DMS 273 (cell line): ENCODE measurements around the gene IER2.
A peak's percentile ranks its signal among the peaks of the same experiment; 100 is the strongest.

Experiments used
- DNase-seq: peaks from one replicate; lab custom pipeline; 2025; ENCODE audit not compliant: unreplicated experiment; lab: John Stamatoyannopoulos, UW

The IER2 gene, protein sequence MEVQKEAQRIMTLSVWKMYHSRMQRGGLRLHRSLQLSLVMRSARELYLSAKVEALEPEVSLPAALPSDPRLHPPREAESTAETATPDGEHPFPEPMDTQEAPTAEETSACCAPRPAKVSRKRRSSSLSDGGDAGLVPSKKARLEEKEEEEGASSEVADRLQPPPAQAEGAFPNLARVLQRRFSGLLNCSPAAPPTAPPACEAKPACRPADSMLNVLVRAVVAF

DNA sequence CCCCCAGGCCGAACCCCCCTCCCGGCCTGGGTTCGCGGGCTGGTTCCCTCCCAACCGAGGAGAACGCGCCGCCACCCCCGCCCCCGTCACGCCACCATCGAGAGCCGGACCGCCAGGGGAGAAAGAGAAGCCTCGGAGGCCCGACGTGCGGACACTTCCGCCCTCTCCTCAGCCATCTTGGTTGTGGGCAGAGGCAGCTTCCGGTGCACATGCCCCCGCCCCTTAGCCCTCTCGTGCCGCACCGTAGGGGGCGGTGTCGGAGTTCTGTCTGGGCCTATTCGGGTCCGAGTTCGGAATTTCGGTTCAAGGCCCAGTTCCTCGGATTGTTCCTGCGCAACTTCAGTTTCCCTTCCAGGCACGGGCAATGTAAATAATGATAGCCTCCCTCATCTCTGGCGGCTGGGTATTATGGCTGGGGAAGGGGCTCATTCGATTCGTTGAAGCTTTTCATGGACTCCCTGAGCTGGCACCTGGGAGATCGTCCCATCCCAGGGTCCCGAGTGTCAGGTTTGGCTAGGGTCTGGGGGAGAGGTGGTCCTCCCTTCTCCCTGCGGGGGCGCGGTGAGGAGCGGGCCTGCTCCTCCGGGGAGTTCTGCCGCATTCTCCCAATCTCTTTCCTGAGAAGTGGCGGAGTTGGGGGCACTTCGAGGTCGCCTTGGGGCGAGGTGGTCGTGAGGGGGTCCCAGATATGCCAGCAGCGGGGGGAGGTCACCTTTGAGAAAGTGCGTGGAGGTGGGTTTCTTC, at the start of gene IER2, which contains the start of gene STX10:
Gene IER2 (plus strand): TSS at position 225 of the 744 bp plus-strand sequence. CDS start 2,776 bp downstream, outside the sequence.
Gene STX10 (minus strand): TSS at position 189 of the 744 bp plus-strand sequence. CDS start 202 bp downstream, outside the sequence.
- peak; percentile 98 for DNase-seq

DNA sequence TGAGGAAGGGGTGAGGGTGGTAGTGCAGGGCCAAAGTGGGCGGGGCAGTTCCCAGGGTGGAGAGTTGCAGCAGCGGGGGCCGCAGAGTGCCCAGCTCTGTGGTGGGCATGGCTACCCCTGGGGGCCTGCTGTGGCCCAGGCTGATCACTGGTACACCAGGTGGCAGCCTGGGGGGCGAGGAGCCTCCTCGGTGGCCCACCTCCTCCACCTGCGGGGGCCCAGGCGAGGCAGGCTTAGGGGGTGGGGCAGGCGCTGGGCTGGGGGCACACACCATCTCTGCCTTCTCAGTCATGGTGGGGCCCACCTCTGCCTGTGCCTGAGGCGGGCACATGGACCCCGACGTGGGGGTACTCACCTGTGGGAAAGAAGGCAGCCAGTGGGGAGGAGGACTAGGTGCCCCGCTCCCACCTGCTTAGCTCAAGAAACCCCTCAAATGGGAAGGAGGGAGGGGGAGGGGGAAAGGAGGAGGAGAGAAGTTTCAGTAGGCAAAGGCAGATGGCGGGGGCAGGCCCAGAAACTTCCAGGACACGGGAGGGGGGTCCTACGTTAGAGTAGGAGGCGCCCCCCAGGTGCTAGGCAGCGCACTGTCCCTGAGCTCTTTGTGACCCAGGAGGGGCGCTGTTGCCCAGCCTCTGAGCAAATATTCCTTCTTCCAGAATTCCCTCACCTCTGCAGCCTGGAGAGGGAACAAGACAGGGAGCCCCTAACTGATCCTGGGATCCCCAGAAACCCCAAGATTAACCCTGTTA, 49.2 kb upstream of the IER2 start:
- peak; percentile 48 for DNase-seq

DNA sequence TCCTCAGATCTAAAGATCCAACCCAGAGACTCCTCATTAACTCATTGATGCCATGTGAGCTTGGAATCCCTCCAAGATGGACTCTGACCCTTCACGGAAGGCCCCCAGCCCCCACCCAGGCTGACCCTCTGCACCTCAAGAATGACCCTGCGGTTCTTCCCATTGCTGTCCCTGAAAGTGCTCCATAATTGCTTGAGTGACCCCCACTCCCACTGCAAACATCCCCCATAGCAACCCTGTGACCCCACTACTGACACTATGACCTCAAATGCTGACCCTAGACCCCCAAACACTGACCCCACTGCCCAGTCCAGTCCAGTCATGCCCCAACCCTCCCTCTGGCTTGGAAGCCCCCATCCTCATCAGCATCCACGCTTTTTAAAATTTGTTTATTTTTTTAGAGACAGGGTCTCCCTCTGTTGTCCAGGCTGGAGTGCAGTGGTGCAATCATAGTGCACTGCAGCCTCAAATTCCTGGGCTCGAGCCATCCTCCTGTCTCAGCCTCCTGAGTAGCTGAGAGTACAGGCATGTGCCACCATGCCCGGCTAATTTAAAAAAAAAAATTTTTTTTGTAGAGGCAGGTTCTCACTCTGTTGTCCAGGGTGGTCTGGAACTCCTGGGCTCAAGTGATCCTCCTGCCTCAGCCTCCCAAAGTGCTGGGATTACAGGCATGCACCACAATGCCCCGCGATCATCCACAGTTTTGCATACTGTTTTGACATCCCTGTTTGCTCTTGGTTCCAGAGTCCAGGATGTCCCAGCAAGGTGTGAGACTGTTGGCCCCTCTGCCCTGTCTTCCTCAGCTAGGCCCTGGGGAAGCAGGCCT, 48.4 kb upstream of the IER2 start:
- DNase-seq: no peak

DNA sequence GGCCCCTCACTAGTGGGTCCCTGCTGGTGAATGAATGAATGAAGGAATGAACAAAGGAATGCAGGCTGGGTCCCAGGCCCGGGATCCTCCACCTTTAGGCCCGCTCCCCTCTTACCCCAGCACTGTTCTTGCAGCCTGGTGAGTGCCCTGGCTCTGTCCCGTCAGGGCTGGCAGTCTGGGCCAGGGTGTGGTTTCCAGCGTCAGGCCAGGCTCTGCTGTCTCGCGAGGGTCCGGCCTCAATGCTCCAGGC, 47.9 kb upstream of the IER2 start:
- no peak for DNase-seq

DNA sequence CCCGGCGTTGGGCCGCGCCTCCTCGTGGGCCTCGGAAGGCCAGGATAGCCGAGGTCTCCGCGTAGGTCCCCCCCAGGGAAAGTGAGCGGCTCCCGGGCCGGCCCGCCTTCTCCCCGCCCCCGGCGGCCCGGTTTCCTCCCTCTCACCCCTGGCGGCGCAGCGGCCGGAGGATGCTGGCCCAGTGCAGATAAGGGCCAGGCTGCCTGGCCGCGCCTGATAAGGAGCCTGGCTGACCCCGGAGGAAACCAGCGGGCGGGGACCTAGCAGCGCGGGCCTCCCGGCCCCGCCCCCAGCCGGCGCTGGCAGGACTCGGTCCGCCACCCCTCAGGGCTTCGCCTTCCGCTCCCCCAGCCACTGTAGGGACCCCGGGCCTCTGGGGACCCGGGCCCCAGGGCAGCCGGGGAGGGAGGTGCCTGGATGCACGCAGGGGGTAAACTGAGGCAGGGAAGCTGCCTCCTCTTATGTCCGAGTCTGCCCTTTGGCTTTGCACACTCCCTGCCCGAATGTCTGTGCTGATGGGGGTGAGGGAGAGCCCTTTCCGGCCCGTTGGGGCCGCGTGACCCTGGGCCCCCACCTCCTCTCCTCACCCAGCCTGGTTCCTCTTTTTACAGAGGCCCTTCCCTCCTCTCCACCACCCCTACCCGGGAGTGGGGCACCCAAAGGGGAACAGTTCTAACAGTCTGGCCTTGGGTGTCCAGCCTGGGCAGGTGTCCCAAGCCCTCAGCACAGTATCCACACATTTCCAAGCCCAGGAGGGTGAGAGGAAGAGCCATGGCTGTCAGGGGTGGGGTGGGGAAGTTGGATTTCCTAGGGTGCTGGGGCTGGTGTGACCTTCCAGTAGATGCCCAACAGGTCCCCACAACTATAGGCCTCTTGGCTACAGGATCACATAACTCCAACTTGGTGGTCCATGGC, 47.3 kb upstream of the IER2 start, which contains the start of gene LYL1:
Gene LYL1 (minus strand): TSS at position 193 of the 915 bp plus-strand sequence. CDS start 1,687 bp downstream, outside the sequence.
- peak; percentile 68 for DNase-seq

DNA sequence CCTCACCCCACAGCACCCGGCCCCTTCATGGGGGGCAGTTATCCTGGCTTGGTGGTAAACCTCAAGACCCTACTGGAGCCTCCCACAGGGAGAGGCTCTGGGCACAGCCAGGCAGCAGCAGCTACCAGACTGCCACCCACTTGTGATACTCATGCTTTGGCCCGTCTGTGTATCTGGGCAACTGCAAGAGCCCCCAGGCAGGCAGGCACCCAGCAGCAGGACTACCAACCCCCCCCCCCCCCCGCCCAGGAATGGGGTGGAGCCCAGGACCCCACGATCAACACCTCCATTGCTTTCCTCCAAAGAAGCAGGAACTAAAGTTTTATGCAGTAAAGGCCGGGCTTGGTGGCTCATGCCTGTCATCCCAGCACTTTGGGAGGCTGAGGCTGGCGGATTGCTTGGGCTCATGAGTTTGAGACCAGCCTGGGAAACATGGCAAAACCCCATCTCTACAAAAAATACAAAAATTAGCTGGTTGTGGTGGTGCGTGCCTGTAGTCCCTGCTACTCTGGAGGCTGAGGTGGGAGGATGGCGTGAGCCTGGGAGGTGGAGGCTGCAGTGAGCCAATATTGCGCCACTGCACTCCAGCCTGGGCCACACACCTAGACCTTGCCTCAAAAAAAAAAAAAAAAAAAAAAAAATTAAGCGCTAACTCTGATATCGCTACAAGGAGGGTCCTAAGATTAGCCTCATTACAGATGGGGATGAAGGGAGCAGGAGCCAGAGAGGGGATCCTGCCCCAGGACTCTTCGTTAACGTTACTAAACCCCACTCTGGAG, 46.4 kb upstream of the IER2 start:
- no peak for DNase-seq

DNA sequence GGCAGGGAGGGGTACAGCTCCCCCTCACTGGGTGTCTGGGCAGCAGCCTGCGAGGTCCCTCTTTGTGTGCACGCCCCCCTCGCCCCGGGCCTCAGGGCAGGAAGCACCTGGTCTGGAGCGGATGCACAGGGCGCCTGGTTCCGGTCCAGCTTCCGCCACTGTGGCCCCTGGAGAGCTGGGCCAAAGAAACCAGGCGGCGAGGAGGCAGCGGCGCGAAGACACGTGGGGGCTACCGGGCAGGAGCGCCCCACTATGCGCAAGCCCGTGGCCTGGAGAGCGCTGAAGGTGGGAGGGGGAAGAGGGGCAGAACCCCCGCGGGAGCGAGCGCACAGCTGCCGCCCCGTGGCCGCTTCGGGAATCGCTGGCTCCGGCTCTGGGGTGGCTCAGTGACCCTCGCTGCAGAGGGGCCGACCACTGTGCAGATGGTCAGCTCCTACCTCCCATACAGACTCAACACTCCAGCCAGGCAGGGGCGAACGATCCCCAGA, 45.8 kb upstream of the IER2 start:
- DNase-seq: peak; percentile 38

DNA sequence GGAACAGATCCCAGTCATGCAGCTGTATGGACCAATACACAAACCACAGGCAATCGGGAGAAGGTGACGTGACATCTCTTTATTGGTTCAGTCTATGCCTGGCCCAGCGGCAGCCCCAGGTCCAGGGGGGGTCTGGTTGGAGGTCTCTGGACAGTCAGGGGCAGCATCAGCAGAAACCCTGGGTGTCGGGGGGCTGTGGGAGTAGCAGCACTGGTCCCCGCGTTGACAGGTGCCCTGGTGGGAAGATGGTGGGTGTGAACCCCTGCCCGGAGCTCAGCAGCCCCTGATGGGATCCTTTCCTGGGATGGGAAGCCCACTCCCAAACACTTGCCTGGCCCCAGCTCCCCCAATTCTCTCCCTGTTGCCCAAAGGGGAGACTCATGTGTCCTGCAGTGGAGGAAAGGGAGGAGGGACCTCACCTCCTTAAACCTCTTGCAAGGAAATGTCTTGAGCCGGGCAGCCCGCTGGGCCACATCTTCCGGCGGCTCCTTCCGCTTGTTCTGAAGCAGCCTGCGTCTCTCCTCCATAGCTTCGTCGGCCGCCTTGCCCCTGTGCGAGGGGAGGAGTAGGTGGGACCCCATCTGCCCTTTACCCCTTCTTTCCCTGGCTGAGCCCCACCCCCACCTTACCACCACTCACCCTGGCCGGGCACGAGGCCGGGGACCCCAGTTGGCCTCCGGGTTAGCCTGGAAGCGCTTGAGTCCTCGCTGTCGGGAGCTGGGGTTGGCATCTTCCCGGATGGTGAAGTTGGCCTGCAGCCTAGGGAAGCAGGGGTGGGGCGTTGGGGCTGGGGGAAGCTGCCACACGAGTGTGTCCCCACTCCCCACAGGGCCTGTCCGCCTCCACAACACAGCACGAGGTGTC, 45.1 kb upstream of the IER2 start:
- no peak for DNase-seq

DNA sequence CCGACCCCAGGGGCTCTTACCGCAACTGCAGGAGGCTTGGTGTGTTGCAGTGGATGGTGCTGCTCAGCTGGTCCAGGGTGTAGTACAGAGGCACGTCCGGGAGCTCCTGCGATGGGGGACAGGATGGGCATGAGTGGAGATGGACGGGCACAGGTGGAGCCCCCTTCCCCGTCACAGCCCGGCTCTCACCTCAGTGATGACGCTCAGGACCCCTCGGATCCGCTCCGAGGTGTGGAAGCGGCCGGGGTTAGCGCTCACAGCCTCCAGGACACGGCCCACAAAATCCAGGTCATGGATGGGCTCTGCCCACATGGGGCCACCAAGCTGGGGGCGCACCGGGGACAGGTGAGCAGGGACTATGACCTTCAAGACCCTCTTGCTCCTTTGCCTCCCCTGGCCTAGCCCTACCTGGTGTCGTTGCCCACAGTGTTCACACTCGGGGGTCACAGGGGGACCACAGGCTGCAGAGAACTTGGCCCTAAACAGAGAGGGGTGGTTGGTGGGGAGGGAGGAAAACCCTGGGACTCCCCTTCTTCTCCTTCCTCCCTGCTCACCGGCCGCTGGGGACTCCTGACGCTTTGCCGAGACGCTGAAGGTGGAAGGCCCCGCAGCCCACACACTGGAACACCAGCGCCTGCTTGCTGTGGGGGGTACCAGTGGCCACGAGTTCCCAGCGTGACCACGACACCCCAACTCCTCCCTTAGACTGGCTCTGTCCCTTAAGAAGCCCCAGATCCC, 40.7 kb upstream of the IER2 start:
- no peak for DNase-seq

DNA sequence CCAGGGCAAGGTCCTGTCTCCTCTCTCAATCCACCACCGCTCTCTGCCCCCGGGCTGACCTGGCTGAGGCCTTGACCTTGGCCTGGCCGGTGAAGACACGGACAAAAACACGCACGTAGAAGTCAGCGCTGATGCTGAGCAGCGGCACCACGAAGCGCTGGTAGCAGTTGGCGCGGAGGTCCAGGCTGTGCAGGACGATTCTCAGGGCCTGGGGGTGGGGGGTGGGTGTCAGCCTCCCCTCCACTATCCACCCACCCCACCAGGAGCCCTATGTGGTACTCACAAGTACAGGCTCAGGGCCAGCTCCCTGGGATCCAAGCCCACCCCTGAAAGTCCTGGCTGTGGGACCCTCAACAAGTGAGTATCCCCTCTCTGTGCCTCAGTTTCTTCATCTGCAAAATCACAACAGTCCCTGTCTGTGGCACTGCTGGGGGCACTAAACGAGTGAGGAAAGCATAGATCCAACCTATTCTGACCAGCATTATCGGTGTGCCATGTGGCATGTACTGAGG, 40.1 kb upstream of the IER2 start:
- no peak for DNase-seq

DNA sequence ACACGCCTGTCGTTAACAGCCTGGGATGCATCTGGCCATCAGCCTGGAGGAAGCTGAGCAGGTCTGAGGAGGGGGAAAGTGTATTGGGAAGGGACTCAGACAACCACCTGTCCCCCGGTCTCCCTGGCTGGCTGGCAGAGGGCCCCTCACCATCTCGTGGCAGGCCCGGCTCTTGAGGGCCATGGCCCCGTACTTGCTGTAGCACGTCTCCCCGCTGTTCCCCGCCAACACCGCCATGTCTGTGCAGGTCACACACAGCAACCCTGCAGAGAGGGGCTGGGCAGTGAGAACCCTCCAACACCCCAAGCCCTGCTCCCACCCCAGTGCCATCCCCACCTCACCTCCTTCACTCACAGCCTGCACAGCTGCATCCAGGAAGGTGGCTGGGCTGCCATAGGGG, 37.7 kb upstream of the IER2 start:
- no peak for DNase-seq

DNA sequence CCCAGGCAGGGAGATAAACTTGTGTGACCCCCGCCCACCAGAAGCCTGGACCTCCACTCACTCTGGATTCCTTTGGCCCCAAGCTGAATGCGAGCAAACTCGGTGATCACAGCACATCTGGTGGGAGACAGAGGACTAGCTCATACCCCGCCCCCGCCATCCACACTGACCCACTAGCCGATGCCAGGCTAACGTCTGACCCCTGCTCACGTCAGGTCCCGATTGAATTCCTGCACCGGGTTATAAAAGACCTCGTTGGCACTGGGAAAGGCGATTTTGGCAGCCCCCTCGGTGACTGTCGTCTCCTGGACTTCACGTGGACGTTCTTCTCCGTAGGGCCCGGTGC, 34.3 kb upstream of the IER2 start:
- no peak for DNase-seq

DNA sequence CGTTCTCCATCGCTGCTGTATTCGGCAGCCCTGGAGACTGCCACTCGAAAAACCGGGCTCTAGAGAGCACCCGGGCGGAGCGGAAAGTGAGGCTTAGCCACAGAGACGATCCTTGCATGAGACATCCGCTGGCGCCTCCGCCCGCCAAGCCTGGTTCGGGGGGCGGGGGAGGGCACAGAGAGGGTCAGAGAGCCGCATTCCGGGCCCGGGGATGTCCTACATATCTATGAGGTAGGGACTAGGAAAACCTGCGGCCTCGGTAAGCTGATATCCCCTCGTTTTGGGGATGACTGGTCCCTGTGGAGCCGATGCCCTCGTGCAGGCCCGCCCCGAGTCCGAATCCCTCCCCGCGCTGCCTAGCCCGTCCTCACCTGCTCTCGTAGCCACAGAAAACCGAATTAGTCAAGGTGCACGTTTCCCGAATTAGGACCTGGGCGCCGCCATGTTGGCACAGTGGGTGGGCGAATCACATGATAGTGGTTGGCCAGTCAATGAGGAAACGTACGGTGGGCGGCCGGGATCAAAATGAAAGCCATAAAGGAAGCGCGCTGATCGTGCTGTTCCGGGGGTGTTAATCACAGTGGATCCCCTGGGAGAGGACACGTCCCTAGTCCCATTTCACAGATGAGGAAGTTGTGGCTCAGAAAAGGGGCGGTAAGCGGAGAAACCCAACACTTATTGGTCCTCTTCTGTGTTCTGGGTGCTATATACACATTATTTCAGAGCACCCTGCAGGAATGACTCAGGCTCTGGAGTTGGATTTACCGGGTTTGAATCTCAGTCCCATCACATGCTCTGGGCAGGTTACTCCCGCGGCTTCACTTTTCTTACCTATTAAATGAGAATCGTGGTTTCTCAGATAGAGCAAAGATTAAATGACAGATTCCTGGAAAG, 33.7 kb upstream of the IER2 start, which contains the start of gene TRMT1:
Gene TRMT1 (minus strand): TSS at position 459 of the 894 bp plus-strand sequence. CDS start 341 bp downstream, at position 118.
- peak; percentile 98 for DNase-seq

DNA sequence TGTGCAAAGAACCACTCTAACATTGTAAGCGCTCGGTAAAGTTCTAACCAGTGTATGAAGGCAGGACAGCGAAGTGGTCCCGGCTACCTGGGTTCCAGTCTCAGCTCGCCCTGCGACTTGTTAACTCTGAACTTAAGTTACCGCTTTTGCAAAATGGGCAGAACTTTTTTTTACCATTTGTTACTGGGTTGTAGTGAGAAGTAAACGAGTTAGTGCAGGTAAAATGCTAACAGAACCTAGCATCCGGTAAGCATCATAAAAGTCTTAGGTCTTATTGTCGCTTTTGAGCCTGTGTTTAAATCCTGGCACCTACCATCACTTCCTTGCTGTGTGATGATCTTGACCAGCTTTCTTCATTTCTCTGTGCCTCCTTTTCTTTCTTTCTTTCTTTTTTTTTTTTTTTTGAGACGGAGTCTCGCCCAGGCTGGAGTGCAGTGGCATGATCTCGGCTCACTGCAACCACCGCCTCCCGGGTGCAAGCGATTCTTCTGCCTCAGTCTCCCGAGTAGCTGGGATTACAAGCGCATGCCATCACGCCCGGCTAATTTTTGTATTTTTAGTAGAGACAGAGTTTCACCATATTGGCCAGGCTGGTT, 32.9 kb upstream of the IER2 start:
- DNase-seq: peak; percentile 71

DNA sequence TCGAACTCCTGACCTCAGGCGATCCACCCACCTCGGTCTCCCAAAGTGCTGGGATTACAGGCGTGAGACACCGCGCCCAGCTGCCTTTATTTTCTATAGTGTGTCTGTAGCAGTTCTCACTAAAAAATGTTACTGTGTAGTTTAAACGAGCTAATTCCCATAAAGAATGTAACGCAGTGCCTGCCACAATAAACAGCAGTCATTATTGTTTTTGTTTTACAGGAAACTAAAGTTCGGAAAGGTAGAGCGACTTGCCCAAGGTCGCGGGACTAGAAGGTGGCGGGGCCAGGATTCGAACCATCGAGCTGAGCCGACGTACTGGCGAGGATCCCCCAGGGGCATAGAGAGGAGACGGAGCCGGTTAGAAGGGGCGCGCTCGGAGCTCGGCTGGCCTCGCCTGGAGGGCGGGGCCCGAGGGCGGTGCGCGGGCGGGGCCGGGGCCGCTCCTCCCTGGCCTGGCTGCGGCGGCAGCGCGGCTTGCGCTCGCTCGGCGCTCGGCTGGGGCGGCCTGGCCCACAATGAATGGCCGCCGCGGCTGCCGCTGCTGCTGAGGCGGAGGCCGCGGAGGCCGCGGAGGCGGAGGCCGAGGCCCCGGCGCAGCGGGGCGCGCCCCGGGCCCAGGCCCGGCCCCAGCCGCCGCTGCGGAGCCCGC, 32.3 kb upstream of the IER2 start, which contains the start of gene NACC1:
Gene NACC1 (plus strand): TSS at position 493 of the 652 bp plus-strand sequence. CDS start 16,944 bp downstream, outside the sequence.
- peak; percentile 97 for DNase-seq
